Stomach (tissue), 4 donors: ENCODE measurements around the gene ZNF561.

ENCODE experiments used
- POLR2A ChIP-seq, 4 donors: fragments of 450-650 bp; IDR thresholded peaks; one replicate each; pipeline ENCODE4 v1.6.1; 2016; ENCODE audit warnings: antibody characterized with exemption in 4 of 4, control low read depth in 2 of 4, mild to moderate bottlenecking in 1 of 4, moderate library complexity in 1 of 4
- TF ChIP-seq, protein P1 (sequence below), 7 experiments: fragments of 450-650 bp in 4 of 7; fragments of 200-600 bp in 3 of 7; sonication (generic) in 3 of 7; IDR thresholded peaks; one replicate each; pipeline ENCODE4 v1.5.1; 2016 to 2019; ENCODE audit warnings: antibody characterized with exemption in 7 of 7, control low read depth in 2 of 7, mild to moderate bottlenecking in 1 of 7

DNA sequence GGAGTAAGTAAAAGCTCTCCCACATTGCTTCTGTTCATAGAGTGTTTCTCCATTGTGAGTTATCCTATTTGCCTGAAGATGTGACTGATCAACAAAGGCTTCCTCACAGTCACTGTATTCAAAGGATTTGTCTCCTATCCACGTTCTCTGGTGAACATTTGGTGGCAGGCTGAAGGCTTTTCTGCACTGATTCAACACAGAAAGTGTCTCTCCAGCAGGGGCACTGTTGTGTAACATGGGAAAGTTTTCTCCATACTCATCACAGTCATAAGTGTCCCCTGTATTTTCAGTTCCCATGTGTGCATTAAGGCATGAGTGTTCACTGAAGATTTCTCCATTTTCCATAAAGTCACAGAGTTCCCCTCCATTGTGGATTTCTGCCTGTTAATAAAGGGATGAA, 54.3 kb downstream of the ZNF561 start:
- TF ChIP-seq, protein P1, sequence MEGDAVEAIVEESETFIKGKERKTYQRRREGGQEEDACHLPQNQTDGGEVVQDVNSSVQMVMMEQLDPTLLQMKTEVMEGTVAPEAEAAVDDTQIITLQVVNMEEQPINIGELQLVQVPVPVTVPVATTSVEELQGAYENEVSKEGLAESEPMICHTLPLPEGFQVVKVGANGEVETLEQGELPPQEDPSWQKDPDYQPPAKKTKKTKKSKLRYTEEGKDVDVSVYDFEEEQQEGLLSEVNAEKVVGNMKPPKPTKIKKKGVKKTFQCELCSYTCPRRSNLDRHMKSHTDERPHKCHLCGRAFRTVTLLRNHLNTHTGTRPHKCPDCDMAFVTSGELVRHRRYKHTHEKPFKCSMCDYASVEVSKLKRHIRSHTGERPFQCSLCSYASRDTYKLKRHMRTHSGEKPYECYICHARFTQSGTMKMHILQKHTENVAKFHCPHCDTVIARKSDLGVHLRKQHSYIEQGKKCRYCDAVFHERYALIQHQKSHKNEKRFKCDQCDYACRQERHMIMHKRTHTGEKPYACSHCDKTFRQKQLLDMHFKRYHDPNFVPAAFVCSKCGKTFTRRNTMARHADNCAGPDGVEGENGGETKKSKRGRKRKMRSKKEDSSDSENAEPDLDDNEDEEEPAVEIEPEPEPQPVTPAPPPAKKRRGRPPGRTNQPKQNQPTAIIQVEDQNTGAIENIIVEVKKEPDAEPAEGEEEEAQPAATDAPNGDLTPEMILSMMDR (IDR thresholded peaks at IDR 0.05) = no peak
- no peak for TF ChIP-seq POLR2A (IDR thresholded peaks at IDR 0.05)
